Mucosa of descending colon (tissue), 3 donors: ENCODE measurements around the gene NUP133. TPM values are rescaled to one million over a fixed set of nuclear protein-coding genes. Genes with fewer than 3 reads are reported as not detected.

ENCODE experiments used
- ATAC-seq: fragments of 200-7000 bp; cut with Tn5 transposase; one replicate; pipeline ENCODE4 v1.9.1; 2020; ENCODE audit warnings: mild to moderate bottlenecking, moderate library complexity
- DNase-seq, 3 donors: peaks; one replicate each; pipeline ENCODE4 v3.0.0-alpha.2; 2020
- H3K36me3 ChIP-seq: fragments of 200-600 bp; one replicate; pipeline ENCODE4 v1.8.0; 2021; ENCODE audit warnings: low read depth, mild to moderate bottlenecking
- H3K4me1 ChIP-seq: fragments of 200-600 bp; one replicate; pipeline ENCODE4 v1.8.0; 2021; ENCODE audit warnings: low read depth, mild to moderate bottlenecking
- H3K4me3 ChIP-seq: fragments of 200-600 bp; one replicate; pipeline ENCODE4 v1.8.0; 2021; ENCODE audit warnings: mild to moderate bottlenecking
- H3K9me3 ChIP-seq: fragments of 200-600 bp; one replicate; pipeline ENCODE4 v1.8.0; 2021; ENCODE audit warnings: mild to moderate bottlenecking
- CTCF ChIP-seq: fragments of 200-600 bp; IDR thresholded peaks from one replicate; pipeline ENCODE4 v1.8.0; 2022; ENCODE audit warnings: antibody characterized with exemption, mild to moderate bottlenecking
- intact Hi-C, 2 donors: fragments of 100-400 bp; cut with DNase I in 1 of 2; cut with micrococcal nuclease in 1 of 2; formaldehyde crosslinking; loops; one replicate each; pipeline versions ENCODE4 v1.11.0 to v1.11.1; 2022; cut with DNase I, micrococcal nuclease
- total RNA-seq, 3 donors: library from RNA; stranded (reverse); fragmentation: NEBNext Ultra II Directional in 2 of 3; extraction: Animal tissue kit (Norgen Biotek cat#: 25700) in 2 of 3; gene quantifications; one replicate each; pipeline versions ENCODE4 v1.2.1 to v1.2.4, GENCODE V29; 2021 to 2023
- donor health status: DM: no; HTN: no; CAD: no; lungs with moderate emphysema.
- donor health status: DM: no; HTN: no; CAD: no.
- donor health status: DM: no; HTN: yes; CAD: no.

Gene NUP133
- total RNA-seq, 3 donors from 2014 or later: 24.5 to 29.4 (median 26.7) TPM

- H3K4me3 ChIP-seq: no peak overlapping the region
- H3K9me3 ChIP-seq: no peaks in the 10 kb centered on the region
- TF ChIP-seq CTCF: no peak
- DNase-seq (no peak), ATAC-seq (no peak)
- peaks cover 12% of the 10 kb centered on the region for H3K4me1 ChIP-seq
- intact Hi-C loops: loop anchor here in 1 of 2 donors (10.0 kb wide), 1 partner anchor 72 kb away; the partner anchor contains the start of genes TAF5L and URB2
- H3K36me3 ChIP-seq: no peaks in the 10 kb centered on the region
Measured at GRCh38 chr1:229552732-229553131, 44.6 kb upstream of the NUP133 start.

GRCh38 chr1:229550812-229551567 lies 42.8 kb upstream of the NUP133 start:
- Histone ChIP-seq H3K4me3 (no peak overlapping the region), H3K9me3 (no peaks in the 10 kb centered on the region), H3K36me3 (peaks cover 6% of the 10 kb centered on the region), H3K4me1 (no peaks in the 10 kb centered on the region)
- intact Hi-C loops: loop anchor here in 1 of 2 donors (10.0 kb wide), 1 partner anchor 74 kb away; the partner anchor contains the start of genes TAF5L and URB2
- DNase-seq: no peak
- ATAC-seq: no peak
- no peak for TF ChIP-seq CTCF

- ATAC-seq (no peak), DNase-seq (no peak)
- no peaks in the 10 kb centered on the region for H3K4me1 ChIP-seq
- TF ChIP-seq CTCF: no peak
- H3K36me3 ChIP-seq: peaks cover 6% of the 10 kb centered on the region
- H3K9me3 ChIP-seq: no peaks in the 10 kb centered on the region
- intact Hi-C loops: no loop called here
- H3K4me3 ChIP-seq: no peak overlapping the region
Measured at GRCh38 chr1:229547542-229547941, 39.4 kb upstream of the NUP133 start.

GRCh38 chr1:229544587-229544986 lies 36.4 kb upstream of the NUP133 start:
- peaks cover 6% of the 10 kb centered on the region for H3K36me3 ChIP-seq
- no peaks in the 10 kb centered on the region for H3K4me1 ChIP-seq
- no peak for DNase-seq
- no peak for TF ChIP-seq CTCF
- no peak overlapping the region for H3K4me3 ChIP-seq
- no peaks in the 10 kb centered on the region for H3K9me3 ChIP-seq
- ATAC-seq: no peak
- intact Hi-C loops: no loop called here

- TF ChIP-seq CTCF: no peak
- no peak for DNase-seq
- ATAC-seq: no peak
- H3K9me3 ChIP-seq: no peaks in the 10 kb centered on the region
- H3K4me3 ChIP-seq: no peak overlapping the region
- no peaks in the 10 kb centered on the region for H3K4me1 ChIP-seq
- intact Hi-C loops: no loop called here
- H3K36me3 ChIP-seq: no peaks in the 10 kb centered on the region
Measured at GRCh38 chr1:229539863-229540506, 31.8 kb upstream of the NUP133 start.
